Measurements from ENCODE around the gene ARHGAP5. TPM values are rescaled to one million over a fixed set of nuclear protein-coding genes. Genes with fewer than 3 reads are reported as not detected.
A peak's percentile ranks its signal among the peaks of the same experiment; 100 is the strongest.

Gene ARHGAP5
- total RNA-seq, 1 experiment from 2014 or later: 100 TPM

- H3K27me3 Mint-ChIP-seq (ENCODE audit: insufficient read depth, unreplicated experiment): no peaks in the 10 kb centered on the region
- CTCF ChIA-PET: interaction anchor here (2.7 to 3.3 kb wide), 2 partner anchors 134 to 185 kb away, joined by 11 to 20 read pairs; no protein-coding TSS in a partner anchor
Observed at GRCh38 chr14:32068708-32069107, 8.4 kb upstream of the ARHGAP5 start.

GRCh38 chr14:32070282-32070681, 6.8 kb upstream of the ARHGAP5 start:
- intact Hi-C loops (cut with micrococcal nuclease): loop anchor here (5.0 to 10.0 kb wide), 2 partner anchors 162 to 615 kb away; partner anchors contain the start of gene DTD2
- DNase-seq (ENCODE audit: unreplicated experiment): no peak
- Mint-ChIP-seq H3K4me1 (ENCODE audit: insufficient read depth, unreplicated experiment) (peaks cover 11% of the 10 kb centered on the region), H3K4me3 (ENCODE audit: unreplicated experiment) (no peak overlapping the region), H3K36me3 (ENCODE audit: insufficient read depth, unreplicated experiment) (no peaks in the 10 kb centered on the region), H3K27ac (ENCODE audit: low read depth, unreplicated experiment) (no peak overlapping the region), H3K9me3 (ENCODE audit: unreplicated experiment) (peaks cover 8% of the 10 kb centered on the region), H3K27me3 (ENCODE audit: insufficient read depth, unreplicated experiment) (no peaks in the 10 kb centered on the region)
- POLR2A ChIA-PET: interaction anchor here (1.1 kb wide), 1 partner anchor 181 kb away, joined by 3 read pairs; no protein-coding TSS in a partner anchor
- no TSS peak for BruUV-seq (replicated peaks)
- CTCF ChIA-PET: interaction anchor here (2.0 to 3.3 kb wide), 3 partner anchors 136 to 184 kb away, joined by 9 to 20 read pairs (median 11); no protein-coding TSS in a partner anchor
- TF ChIP-seq CTCF (IDR thresholded peaks at IDR 0.05; ENCODE audit: unreplicated experiment): no peak

More at GRCh38 chr14:32068708-32069107, 8.4 kb upstream of the ARHGAP5 start:
- Mint-ChIP-seq H3K4me1 (ENCODE audit: insufficient read depth, unreplicated experiment) (peaks cover 5% of the 10 kb centered on the region), H3K9me3 (ENCODE audit: unreplicated experiment) (peaks cover 8% of the 10 kb centered on the region), H3K27ac (ENCODE audit: low read depth, unreplicated experiment) (no peak overlapping the region), H3K36me3 (ENCODE audit: insufficient read depth, unreplicated experiment) (no peaks in the 10 kb centered on the region), H3K4me3 (ENCODE audit: unreplicated experiment) (no peak overlapping the region)
- BruUV-seq (replicated peaks): no TSS peak
- TF ChIP-seq CTCF (IDR thresholded peaks at IDR 0.05; ENCODE audit: unreplicated experiment): no peak
- no peak for DNase-seq (ENCODE audit: unreplicated experiment)
- intact Hi-C loops (cut with micrococcal nuclease): no loop called here
- POLR2A ChIA-PET: interaction anchor here (0.6 to 1.4 kb wide), 4 partner anchors 9 to 405 kb away, joined by 3 to 4 read pairs (median 4); no protein-coding TSS in a partner anchor

GRCh38 chr14:32072676-32073075, 4.4 kb upstream of the ARHGAP5 start:
- Mint-ChIP-seq H3K27ac (ENCODE audit: low read depth, unreplicated experiment) (peak overlapping the region; percentile 21), H3K4me3 (ENCODE audit: unreplicated experiment) (no peak overlapping the region), H3K27me3 (ENCODE audit: insufficient read depth, unreplicated experiment) (no peaks in the 10 kb centered on the region), H3K9me3 (ENCODE audit: unreplicated experiment) (peaks cover 8% of the 10 kb centered on the region), H3K36me3 (ENCODE audit: insufficient read depth, unreplicated experiment) (peaks cover 9% of the 10 kb centered on the region), H3K4me1 (ENCODE audit: insufficient read depth, unreplicated experiment) (peaks cover 11% of the 10 kb centered on the region)
- TF ChIP-seq CTCF (IDR thresholded peaks at IDR 0.05; ENCODE audit: unreplicated experiment): no peak
- intact Hi-C loops (cut with micrococcal nuclease): loop anchor here (1.0 to 10.0 kb wide), 6 partner anchors 138 to 618 kb away; partner anchors contain the start of gene DTD2
- POLR2A ChIA-PET: interaction anchor here (1.0 to 4.6 kb wide), 9 partner anchors 12 to 487 kb away, joined by 3 to 107 read pairs (median 5); no protein-coding TSS in a partner anchor
- DNase-seq (ENCODE audit: unreplicated experiment): no peak
- no TSS peak for BruUV-seq (replicated peaks)
- CTCF ChIA-PET: interaction anchor here (0.5 to 3.4 kb wide), 26 partner anchors 9 to 647 kb away, joined by 3 to 40 read pairs (median 4); no protein-coding TSS in a partner anchor

- intact Hi-C loops (cut with micrococcal nuclease): loop anchor here (1.0 to 10.0 kb wide), 8 partner anchors 139 to 619 kb away; partner anchors contain the start of gene DTD2
- Mint-ChIP-seq H3K9me3 (ENCODE audit: unreplicated experiment) (peaks cover 8% of the 10 kb centered on the region), H3K4me3 (ENCODE audit: unreplicated experiment) (no peak overlapping the region), H3K36me3 (ENCODE audit: insufficient read depth, unreplicated experiment) (peaks cover 9% of the 10 kb centered on the region), H3K27ac (ENCODE audit: low read depth, unreplicated experiment) (peak overlapping the region; percentile 21), H3K27me3 (ENCODE audit: insufficient read depth, unreplicated experiment) (no peaks in the 10 kb centered on the region), H3K4me1 (ENCODE audit: insufficient read depth, unreplicated experiment) (peaks cover 11% of the 10 kb centered on the region)
- peak; percentile 50 for TF ChIP-seq CTCF (IDR thresholded peaks at IDR 0.05; ENCODE audit: unreplicated experiment)
- ChIA-PET POLR2A (interaction anchor here (0.7 to 4.6 kb wide), 17 partner anchors 8 to 486 kb away, joined by 3 to 107 read pairs (median 4); partner anchors contain the start of gene RNU6-8), CTCF (interaction anchor here (0.5 to 3.4 kb wide), 30 partner anchors 10 to 648 kb away, joined by 3 to 40 read pairs (median 3); no protein-coding TSS in a partner anchor)
- no TSS peak for BruUV-seq (replicated peaks)
- peak; percentile 87 for DNase-seq (ENCODE audit: unreplicated experiment)
Observed at GRCh38 chr14:32073537-32074189, 3.4 kb upstream of the ARHGAP5 start.
